Fibroblast of the aortic adventitia (primary cell): Measurements from ENCODE around the gene CTSF. TPM values are rescaled to one million over a fixed set of nuclear protein-coding genes. Genes with fewer than 3 reads are reported as not detected.
"Not testable (repeated sequence)": the region's sequence is repeated elsewhere in the genome, so short reads cannot be mapped to it uniquely, and the experiment has no call there.

Experiments used
- DNase-seq: peaks from one replicate; pipeline ENCODE4 v3.0.0-alpha.2; 2010; ENCODE audit warnings: low read depth
- H3K4me3 ChIP-seq: 2 replicates; pipeline ENCODE4 v1.5.1; 2011; ENCODE audit warnings: low read depth, mild to moderate bottlenecking, control low read depth, low read length, moderate library complexity
- CTCF ChIP-seq: IDR thresholded peaks from 2 replicates; pipeline ENCODE4 v1.5.1; 2011; ENCODE audit warnings: mild to moderate bottlenecking, low read length, control low read depth, inconsistent platforms; ENCODE audit not compliant: insufficient read depth
- total RNA-seq: library from RNA; depleted of rRNA; stranded (reverse); fragments of >200 nt; gene quantifications from 2 replicates; pipeline ENCODE4 v1.2.3, GENCODE V29; 2012; ENCODE audit warnings: low replicate concordance

Gene CTSF
- total RNA-seq, 1 donor = 35.0 TPM

- H3K4me3 ChIP-seq = no peak overlapping the region
- no peak for TF ChIP-seq CTCF
- DNase-seq = no peak
These were observed 41.6 kb upstream of the CTSF start for GRCh38 chr11:66609721-66610617.

GRCh38 chr11:66607126-66607834 is 38.9 kb upstream of the CTSF start:
- H3K4me3 ChIP-seq = no peak overlapping the region
- DNase-seq = peak; percentile 96
- TF ChIP-seq CTCF = no peak

GRCh38 chr11:66606608-66607007 is 38.2 kb upstream of the CTSF start:
- H3K4me3 ChIP-seq, DNase-seq: not testable (repeated sequence)

- DNase-seq = no peak
- no peak for TF ChIP-seq CTCF
- H3K4me3 ChIP-seq = no peak overlapping the region
These were observed 35.7 kb upstream of the CTSF start for GRCh38 chr11:66604155-66604554.

- no peak overlapping the region for H3K4me3 ChIP-seq
- no peak for TF ChIP-seq CTCF
- no peak for DNase-seq
These were observed 34.7 kb upstream of the CTSF start for GRCh38 chr11:66603072-66603471.

GRCh38 chr11:66600631-66601233 is 32.3 kb upstream of the CTSF start:
- no peak overlapping the region for H3K4me3 ChIP-seq
- peak; percentile 48 for DNase-seq
- TF ChIP-seq CTCF = no peak

GRCh38 chr11:66600219-66600618 is 31.8 kb upstream of the CTSF start:
- no peak for DNase-seq
- H3K4me3 ChIP-seq = no peak overlapping the region
- no peak for TF ChIP-seq CTCF
